ENCODE results near the gene FH.

Gene FH

DNA sequence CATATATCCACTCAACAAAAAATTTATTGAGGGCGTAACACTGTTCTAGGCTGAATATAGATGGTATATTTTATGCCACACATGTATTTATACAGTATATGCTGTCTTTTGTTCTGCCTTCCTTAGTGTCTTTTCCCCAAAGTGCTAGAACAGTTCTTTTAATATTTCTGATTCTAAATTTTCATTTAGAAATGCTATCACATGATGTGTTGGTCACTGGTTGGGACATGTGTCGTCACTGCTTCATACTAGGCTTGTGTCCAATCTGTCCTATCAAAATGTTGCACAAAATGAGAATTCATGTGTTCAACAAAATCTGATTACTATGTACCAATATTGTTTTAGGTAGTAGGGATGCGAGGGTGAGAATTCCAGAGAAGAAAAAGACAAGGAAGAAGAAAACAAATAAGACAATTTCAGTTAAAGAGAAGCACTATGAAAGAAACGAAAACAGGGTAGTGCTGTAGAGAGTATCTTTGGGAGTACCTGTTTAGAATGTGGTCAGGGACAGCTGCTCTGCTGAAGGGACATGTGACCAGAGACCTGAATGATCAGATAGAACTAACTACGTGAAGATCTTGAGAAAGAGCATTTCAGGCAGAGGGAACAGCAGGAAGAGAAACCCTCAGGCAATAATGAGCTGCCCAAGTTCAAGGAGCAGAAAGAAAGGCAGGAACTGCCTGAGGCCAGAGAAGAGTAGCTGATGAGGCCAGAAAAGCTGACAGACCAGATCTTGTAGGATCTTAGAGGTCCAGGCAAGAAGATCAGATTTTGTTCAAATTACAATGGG, 14.0 kb upstream of the FH start:
- Mint-ChIP-seq H3K4me1 (peaks cover 12% of the 10 kb centered on the region), H3K27me3 (peaks cover 8% of the 10 kb centered on the region), H3K36me3 (no peaks in the 10 kb centered on the region), H3K9me3 (no peaks in the 10 kb centered on the region), H3K4me3 (no peak overlapping the region), H3K27ac (no peak overlapping the region)
- DNase-seq = no peak
- CTCF ChIA-PET = interaction anchor here (1.0 kb wide), 1 partner anchor 465 kb away, joined by 3 read pairs; the partner anchor contains the start of gene MAP1LC3C

DNA sequence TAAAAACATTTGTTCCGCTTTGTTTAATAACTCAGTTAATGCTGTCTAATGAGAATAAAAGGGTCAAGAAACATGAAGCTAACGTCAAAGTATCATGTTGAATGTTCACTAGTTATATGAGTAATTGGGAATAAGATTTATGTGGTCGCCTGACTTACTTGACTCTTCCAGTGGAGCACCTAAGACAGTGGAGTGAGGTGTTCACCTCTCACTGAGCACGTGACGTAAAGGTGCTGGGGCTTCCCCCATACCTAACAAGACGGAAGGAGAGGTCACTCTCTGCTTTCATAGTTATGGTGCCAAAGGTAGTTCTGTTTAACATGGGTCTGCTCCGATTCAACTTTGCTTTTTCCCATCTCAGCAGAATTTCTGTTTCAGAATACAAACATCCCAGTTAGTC, 13.3 kb upstream of the FH start:
- Mint-ChIP-seq H3K9me3 (no peaks in the 10 kb centered on the region), H3K4me3 (no peak overlapping the region), H3K36me3 (no peaks in the 10 kb centered on the region), H3K4me1 (peaks cover 12% of the 10 kb centered on the region), H3K27ac (no peak overlapping the region), H3K27me3 (peaks cover 10% of the 10 kb centered on the region)
- DNase-seq = no peak
- CTCF ChIA-PET = interaction anchor here (0.8 to 1.2 kb wide), 6 partner anchors 20 to 466 kb away, joined by 3 to 5 read pairs (median 4); partner anchors contain the start of gene MAP1LC3C

DNA sequence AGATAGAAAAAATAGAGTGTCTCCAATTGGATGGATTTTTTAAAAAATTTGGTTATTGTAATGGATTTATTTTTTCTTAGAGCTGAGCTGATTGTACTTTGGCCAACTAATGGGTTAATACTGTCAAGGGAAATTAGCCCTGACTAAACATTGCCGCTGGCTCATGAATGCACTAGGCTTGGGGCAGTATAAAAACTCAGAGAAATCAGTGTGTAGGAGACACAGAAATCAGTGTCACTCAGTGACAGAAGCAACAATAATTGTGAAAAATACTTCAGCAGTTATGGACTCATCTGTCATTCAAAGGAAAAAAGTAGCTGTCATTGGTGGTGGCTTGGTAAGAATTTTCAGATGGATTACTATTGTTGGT, 12.6 kb upstream of the FH start, which contains the start of gene KMO:
Gene KMO, plus strand, starts transcription at position 217 of the 370 bp plus-strand sequence. Its CDS starts 67 bp downstream, at position 284.
- Mint-ChIP-seq H3K27me3 (peaks cover 10% of the 10 kb centered on the region), H3K36me3 (no peaks in the 10 kb centered on the region), H3K9me3 (no peaks in the 10 kb centered on the region), H3K4me1 (peaks cover 12% of the 10 kb centered on the region), H3K27ac (peak within 1 kb of the TSS; percentile 88), H3K4me3 (peak within 1 kb of the TSS; percentile 87)
- no peak for DNase-seq
- CTCF ChIA-PET = interaction anchor here (0.6 to 1.2 kb wide), 8 partner anchors 21 to 507 kb away, joined by 3 to 5 read pairs (median 3); partner anchors contain the start of gene MAP1LC3C

DNA sequence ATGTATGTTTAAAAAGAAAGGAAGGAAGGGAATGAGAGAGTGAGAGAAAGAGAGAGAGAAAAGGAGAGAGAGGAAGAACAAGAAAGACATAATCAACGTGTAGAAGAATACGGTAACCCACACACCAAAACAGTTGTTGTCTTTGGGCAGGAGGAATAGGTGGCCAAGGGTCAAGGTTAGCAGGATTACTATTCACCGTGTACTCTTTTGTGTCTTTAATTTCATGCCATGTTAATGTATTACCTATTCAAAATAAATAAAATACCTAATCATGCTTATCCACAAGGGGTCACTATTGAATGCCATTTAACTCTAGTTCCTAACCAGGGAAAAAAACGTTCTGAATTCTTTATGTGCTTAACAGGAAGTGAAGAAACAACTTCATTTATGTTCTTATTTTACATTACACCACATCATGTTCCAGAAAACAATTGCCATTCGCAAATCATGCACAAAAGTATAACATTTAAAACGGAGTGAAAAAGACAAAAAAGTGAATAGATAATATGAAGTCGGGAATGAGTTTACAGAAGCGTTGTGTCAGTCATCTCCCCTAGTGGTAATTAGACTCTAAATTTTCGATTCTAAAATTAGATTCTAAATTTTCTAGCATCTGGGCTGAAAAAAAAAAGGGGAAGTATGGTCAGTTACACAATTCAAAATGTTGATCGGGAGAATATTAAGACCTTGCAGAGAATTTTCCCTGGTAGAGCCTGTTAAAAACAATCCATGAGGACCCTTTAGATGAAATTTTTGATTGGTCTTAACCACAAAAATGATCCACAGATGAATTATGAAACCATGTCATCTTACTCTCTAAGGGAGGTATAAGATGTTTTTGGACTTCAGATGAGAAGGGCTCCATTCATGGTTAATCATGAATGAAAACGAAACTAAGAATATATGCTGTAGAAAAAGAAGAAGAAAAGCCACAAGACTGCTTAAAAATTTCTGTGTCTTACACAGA, 11.9 kb upstream of the FH start:
- DNase-seq = no peak

DNA sequence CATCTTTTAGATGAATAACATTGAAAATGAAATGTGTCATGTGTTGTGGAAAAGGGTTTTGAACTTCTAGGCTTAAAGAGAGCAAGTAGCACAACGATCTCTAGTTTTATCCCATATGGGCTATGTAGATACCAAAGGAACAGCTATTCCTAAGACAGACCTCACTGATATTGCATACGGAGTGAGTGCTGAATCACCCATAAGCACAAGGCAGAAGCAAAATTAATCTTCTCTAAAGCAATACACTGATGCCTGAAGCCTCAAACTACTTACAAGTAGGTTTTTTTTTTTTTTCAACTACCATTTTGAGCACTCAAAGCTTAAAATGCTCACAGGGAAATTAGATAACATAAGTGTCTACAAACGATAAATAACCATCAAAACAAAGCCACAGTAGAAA, 7.6 kb upstream of the FH start:
- CTCF ChIA-PET = no interaction called here
- Mint-ChIP-seq H3K4me1 (peaks cover 11% of the 10 kb centered on the region), H3K27ac (no peak overlapping the region), H3K36me3 (no peaks in the 10 kb centered on the region), H3K9me3 (no peaks in the 10 kb centered on the region), H3K27me3 (peaks cover 28% of the 10 kb centered on the region), H3K4me3 (no peak overlapping the region)
- DNase-seq = no peak

More for the DNA sequence above, 11.9 kb upstream of the FH start:
- CTCF ChIA-PET = interaction anchor here (0.6 to 1.2 kb wide), 7 partner anchors 22 to 506 kb away, joined by 3 to 4 read pairs (median 3); no protein-coding TSS in a partner anchor
- Mint-ChIP-seq H3K4me3 (peak overlapping the region; percentile 87), H3K4me1 (peaks cover 12% of the 10 kb centered on the region), H3K9me3 (no peaks in the 10 kb centered on the region), H3K27ac (peak overlapping the region; percentile 88), H3K27me3 (peaks cover 10% of the 10 kb centered on the region), H3K36me3 (no peaks in the 10 kb centered on the region)

DNA sequence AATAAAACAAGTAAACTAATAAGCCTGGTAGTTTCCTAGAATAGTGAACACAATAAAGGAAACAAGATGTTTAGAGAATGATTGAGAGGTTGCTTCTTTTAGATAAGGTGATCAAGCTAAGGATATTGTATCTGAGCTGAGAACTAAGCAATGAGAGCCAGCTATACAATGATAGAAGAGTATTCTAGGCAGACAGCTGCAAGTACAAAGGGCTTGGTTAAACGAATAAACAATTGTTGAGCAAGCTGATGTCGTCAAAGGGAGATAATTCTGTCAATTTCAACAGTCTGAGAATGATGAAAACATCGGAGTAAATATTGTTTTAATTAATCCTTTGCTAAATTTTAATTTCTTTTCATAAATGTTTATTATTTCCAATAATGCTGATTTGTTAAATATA, 5.5 kb upstream of the FH start:
- Mint-ChIP-seq H3K27ac (no peak overlapping the region), H3K36me3 (no peaks in the 10 kb centered on the region), H3K9me3 (no peaks in the 10 kb centered on the region), H3K27me3 (peaks cover 33% of the 10 kb centered on the region), H3K4me3 (no peak overlapping the region), H3K4me1 (peaks cover 4% of the 10 kb centered on the region)
- CTCF ChIA-PET = interaction anchor here (1.2 to 1.6 kb wide), 2 partner anchors 12 to 101 kb away, joined by 3 read pairs; no protein-coding TSS in a partner anchor
- DNase-seq = no peak

DNA sequence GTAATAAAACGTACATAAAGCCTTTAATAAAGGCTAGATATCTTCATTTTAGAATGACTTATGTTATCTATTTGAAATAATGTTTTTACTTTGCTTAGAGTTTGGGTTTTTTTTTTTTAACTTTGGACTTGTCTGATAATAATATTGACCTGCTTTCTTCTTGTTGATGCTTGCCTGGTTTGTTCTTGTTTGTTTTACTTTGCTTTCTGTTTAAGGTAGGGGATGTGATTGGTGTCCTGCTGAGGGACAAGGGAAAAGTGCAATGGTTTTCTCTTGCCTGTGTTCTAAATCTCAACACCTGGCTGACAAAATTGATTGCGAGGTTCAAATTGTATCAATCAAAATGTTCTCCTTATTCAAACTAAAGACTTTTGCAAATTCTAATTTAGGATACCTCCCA, 2.2 kb upstream of the FH start:
- Mint-ChIP-seq H3K36me3 (peaks cover 3% of the 10 kb centered on the region), H3K27me3 (peaks cover 29% of the 10 kb centered on the region), H3K27ac (no peak overlapping the region), H3K4me3 (no peak overlapping the region), H3K4me1 (peaks cover 19% of the 10 kb centered on the region), H3K9me3 (no peaks in the 10 kb centered on the region)
- DNase-seq = no peak
- CTCF ChIA-PET = no interaction called here

DNA sequence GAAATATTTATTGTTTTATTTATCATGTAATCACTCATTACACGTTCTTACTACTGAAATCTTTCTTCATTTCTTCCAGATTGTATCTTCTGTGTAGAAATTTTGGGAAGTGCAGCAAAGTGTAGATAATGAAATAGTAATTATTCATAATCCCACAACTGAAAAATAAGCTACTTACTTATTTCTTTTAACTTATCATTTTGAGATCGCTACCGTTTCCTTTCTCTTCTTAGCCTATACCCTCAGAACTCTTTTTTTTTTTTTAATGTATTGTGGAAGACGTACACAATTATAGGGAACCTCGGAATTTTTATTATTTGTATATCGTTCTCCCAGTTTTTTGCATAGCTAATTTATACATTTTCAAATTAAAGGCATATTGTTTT, 518 bp upstream of the FH start:
- no peak overlapping the region for H3K27ac Mint-ChIP-seq
- peaks cover 25% of the 10 kb centered on the region for H3K4me1 Mint-ChIP-seq
- CTCF ChIA-PET = interaction anchor here (1.2 kb wide), 1 partner anchor 9 kb away, joined by 3 read pairs; no protein-coding TSS in a partner anchor
- H3K36me3 Mint-ChIP-seq = peaks cover 9% of the 10 kb centered on the region
- no peak overlapping the region for H3K4me3 Mint-ChIP-seq
- DNase-seq = no peak
- H3K27me3 Mint-ChIP-seq = peaks cover 29% of the 10 kb centered on the region
- no peaks in the 10 kb centered on the region for H3K9me3 Mint-ChIP-seq

DNA sequence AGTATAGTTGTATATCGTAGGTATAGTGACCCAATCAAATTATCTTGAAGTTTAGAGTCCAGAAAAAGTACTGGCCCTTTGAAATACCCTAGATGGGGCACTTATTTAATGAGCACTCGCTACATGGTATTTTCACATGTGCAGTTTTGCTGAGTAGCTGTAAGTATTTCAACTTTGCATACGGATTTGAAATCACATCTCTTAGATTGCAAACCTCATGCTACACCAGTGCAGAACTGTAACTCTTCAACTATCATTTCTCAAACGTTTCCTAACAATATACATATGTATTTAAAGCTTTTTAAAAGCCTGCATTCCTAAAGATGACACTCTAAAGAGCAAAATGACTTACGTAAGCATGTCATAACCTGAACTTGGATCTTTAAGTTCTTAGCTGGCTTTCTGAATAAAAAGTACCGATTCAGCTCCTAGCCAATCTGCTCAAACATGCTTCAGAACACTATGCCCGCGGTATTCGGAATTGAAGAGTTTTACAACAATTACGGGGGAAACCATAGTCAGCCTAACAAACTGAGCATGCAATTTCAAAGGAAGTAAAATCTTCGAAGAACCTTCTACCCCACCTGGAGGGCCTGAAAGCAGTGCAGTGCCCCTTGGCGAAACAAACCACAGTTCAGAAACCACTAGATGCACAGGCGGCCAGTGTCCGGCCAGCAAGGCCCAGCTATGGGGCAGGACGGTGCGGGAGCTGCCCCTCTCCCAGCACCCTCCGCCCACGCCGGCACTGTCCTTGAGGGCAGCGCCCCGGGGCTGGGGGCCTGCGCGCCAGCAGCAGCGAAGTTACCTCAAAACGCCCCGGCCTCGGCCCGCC, 863 bp downstream of the FH start:
- CTCF ChIA-PET = interaction anchor here (0.9 to 1.0 kb wide), 2 partner anchors 94 to 335 kb away, joined by 3 read pairs; no protein-coding TSS in a partner anchor
- H3K4me3 Mint-ChIP-seq = peak overlapping the region; percentile 91
- DNase-seq = no peak
- peaks cover 18% of the 10 kb centered on the region for H3K27me3 Mint-ChIP-seq
- H3K27ac Mint-ChIP-seq = peak overlapping the region; percentile 90
- no peaks in the 10 kb centered on the region for H3K9me3 Mint-ChIP-seq
- peaks cover 31% of the 10 kb centered on the region for H3K4me1 Mint-ChIP-seq
- peaks cover 18% of the 10 kb centered on the region for H3K36me3 Mint-ChIP-seq

DNA sequence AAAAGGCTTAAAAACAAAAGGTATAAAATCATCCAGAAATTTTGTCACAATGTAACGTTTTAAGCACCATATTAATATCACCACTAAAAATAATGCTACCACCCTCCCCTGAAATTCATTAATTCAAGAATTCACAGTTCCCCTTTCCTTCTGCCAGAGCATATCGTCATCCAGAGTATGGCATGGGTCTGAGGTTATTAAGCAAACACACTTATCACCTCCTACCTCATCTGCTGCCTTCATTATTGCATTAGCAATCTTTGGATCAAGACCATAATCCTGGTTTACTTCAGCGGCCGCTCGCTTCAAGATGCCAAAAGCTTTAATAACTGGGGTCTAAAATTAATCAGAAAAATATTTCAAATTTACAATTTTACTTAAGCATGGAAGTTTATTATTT, 6.2 kb downstream of the FH start:
- Mint-ChIP-seq H3K4me3 (no peak overlapping the region), H3K27me3 (no peaks in the 10 kb centered on the region), H3K9me3 (no peaks in the 10 kb centered on the region), H3K4me1 (peaks cover 22% of the 10 kb centered on the region), H3K36me3 (peaks cover 45% of the 10 kb centered on the region), H3K27ac (no peak overlapping the region)
- DNase-seq = no peak
- CTCF ChIA-PET = interaction anchor here (1.0 to 1.8 kb wide), 2 partner anchors 12 to 18 kb away, joined by 3 read pairs; no protein-coding TSS in a partner anchor

DNA sequence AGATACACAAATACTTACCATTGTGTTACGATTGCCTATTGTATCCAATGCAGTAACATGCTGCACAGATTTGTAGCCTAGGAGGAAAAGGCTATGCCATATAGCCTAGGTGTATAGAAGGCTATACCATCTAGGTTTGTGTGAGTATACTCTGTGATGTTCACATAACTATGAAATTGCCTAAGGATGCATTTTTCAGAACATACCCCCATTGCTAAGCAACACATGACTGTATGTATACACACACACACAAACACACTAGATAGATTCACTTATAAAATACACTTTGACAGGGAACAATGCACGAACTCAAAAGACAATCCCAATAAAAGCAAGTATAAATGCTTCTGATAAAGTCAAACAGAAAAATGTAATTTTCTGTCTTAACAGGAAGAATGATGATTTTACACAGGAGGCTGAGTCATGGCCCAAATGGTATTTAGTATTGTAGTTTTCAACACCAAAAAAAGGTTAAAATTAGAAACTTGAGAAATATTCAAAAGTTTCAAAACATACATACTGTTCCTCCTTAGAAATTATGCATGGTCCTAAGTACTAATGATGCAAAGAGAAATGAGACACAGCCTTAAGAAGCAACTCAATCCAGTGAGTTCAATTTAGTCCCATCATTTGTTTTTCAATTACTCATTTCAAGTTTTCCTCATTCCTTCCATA, 12.2 kb downstream of the FH start:
- H3K27me3 Mint-ChIP-seq = no peaks in the 10 kb centered on the region
- no peaks in the 10 kb centered on the region for H3K9me3 Mint-ChIP-seq
- no peaks in the 10 kb centered on the region for H3K4me1 Mint-ChIP-seq
- H3K4me3 Mint-ChIP-seq = no peak overlapping the region
- CTCF ChIA-PET = no interaction called here
- no peak overlapping the region for H3K27ac Mint-ChIP-seq
- H3K36me3 Mint-ChIP-seq = peaks cover 59% of the 10 kb centered on the region
- DNase-seq = no peak

DNA sequence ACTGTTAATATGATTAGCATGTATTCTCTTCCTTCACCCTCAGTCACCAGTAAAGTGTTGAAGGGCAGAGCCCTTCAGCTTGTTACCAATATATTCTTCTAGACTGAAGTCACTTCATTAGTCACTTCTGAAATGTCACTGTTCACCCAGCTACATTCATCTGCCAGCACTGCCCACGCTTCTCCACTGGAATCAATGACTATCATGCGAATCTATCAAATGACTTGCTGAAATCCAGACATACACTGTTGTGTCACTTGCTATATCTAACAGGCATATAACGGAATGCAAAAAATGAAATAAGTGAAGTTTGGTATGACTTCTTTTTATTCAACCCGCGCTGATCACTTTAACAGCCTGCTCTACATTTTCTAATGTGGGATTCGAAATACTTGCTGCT, 16.1 kb downstream of the FH start:
- no peaks in the 10 kb centered on the region for H3K27me3 Mint-ChIP-seq
- H3K27ac Mint-ChIP-seq = no peak overlapping the region
- H3K36me3 Mint-ChIP-seq = peaks cover 52% of the 10 kb centered on the region
- no peak overlapping the region for H3K4me3 Mint-ChIP-seq
- CTCF ChIA-PET = no interaction called here
- no peaks in the 10 kb centered on the region for H3K9me3 Mint-ChIP-seq
- DNase-seq = no peak
- H3K4me1 Mint-ChIP-seq = no peaks in the 10 kb centered on the region

DNA sequence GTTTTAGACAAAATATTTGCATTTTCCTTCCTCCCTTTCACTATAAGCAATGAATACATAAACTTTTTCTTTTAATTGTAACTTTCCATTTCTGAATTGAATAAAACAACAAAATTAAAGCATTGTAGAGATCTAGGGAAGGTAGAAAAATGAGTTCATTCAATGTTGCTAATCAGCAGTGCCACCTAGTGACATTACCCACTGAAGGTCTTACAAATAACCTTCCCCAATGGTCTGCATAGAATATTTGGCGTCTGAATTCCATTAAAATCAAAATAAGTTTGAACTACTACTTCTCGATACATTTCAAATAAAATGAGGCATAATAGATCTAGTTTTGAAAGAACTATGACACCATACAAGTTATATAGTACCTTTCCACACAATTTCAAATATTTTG, 19.6 kb downstream of the FH start:
- H3K36me3 Mint-ChIP-seq = peaks cover 51% of the 10 kb centered on the region
- H3K4me1 Mint-ChIP-seq = no peaks in the 10 kb centered on the region
- DNase-seq = no peak
- no peaks in the 10 kb centered on the region for H3K9me3 Mint-ChIP-seq
- CTCF ChIA-PET = interaction anchor here (0.6 kb wide), 1 partner anchor 768 kb away, joined by 3 read pairs; no protein-coding TSS in a partner anchor
- no peaks in the 10 kb centered on the region for H3K27me3 Mint-ChIP-seq
- H3K27ac Mint-ChIP-seq = no peak overlapping the region
- no peak overlapping the region for H3K4me3 Mint-ChIP-seq
